Measurements from ENCODE around the gene DICER1. TPM values are rescaled to one million over a fixed set of nuclear protein-coding genes. Genes with fewer than 3 reads are reported as not detected.
"Not testable (repeated sequence)": the region's sequence is repeated elsewhere in the genome, so short reads cannot be mapped to it uniquely, and the experiment has no call there.

The DICER1 gene, protein sequence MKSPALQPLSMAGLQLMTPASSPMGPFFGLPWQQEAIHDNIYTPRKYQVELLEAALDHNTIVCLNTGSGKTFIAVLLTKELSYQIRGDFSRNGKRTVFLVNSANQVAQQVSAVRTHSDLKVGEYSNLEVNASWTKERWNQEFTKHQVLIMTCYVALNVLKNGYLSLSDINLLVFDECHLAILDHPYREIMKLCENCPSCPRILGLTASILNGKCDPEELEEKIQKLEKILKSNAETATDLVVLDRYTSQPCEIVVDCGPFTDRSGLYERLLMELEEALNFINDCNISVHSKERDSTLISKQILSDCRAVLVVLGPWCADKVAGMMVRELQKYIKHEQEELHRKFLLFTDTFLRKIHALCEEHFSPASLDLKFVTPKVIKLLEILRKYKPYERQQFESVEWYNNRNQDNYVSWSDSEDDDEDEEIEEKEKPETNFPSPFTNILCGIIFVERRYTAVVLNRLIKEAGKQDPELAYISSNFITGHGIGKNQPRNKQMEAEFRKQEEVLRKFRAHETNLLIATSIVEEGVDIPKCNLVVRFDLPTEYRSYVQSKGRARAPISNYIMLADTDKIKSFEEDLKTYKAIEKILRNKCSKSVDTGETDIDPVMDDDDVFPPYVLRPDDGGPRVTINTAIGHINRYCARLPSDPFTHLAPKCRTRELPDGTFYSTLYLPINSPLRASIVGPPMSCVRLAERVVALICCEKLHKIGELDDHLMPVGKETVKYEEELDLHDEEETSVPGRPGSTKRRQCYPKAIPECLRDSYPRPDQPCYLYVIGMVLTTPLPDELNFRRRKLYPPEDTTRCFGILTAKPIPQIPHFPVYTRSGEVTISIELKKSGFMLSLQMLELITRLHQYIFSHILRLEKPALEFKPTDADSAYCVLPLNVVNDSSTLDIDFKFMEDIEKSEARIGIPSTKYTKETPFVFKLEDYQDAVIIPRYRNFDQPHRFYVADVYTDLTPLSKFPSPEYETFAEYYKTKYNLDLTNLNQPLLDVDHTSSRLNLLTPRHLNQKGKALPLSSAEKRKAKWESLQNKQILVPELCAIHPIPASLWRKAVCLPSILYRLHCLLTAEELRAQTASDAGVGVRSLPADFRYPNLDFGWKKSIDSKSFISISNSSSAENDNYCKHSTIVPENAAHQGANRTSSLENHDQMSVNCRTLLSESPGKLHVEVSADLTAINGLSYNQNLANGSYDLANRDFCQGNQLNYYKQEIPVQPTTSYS (N-terminal part only)
- total RNA-seq (ENCODE audit: low replicate concordance), result 56.7 and 70.0 TPM in 2 replicates

- peak within 1 kb of the TSS; percentile 64 for H3K9ac ChIP-seq
- peaks cover 13% of the 10 kb centered on the region for H4K20me1 ChIP-seq (ENCODE audit: low read depth)
- H3K9me3 Mint-ChIP-seq, result peaks cover 5% of the 10 kb centered on the region
- peaks cover 25% of the 10 kb centered on the region for H3K4me1 Mint-ChIP-seq
- peaks cover 2% of the 10 kb centered on the region for H3K27me3 Mint-ChIP-seq (ENCODE audit: insufficient read depth, low read depth)
- no peaks in the 10 kb centered on the region for H3K36me3 ChIP-seq
- peak within 1 kb of the TSS; percentile 98 for H3K4me2 ChIP-seq
- H3K27ac ChIP-seq, result peak within 1 kb of the TSS; percentile 36
- peak within 1 kb of the TSS; percentile 71 for H2AFZ ChIP-seq (replicated peaks)
- no peaks in the 10 kb centered on the region for H3K27me3 ChIP-seq
- no peaks in the 10 kb centered on the region for H3K9me3 ChIP-seq (ENCODE audit: low read depth)
- peak within 1 kb of the TSS; percentile 96 for H3K4me3 Mint-ChIP-seq
- no peak for TF ChIP-seq EZH2 (IDR thresholded peaks at IDR 0.05)
- no peak for TF ChIP-seq EZH2phosphoT487 (IDR thresholded peaks at IDR 0.05)
- peak; percentile 19 for TF ChIP-seq CTCF (IDR thresholded peaks at IDR 0.05)
- H3K79me2 ChIP-seq (ENCODE audit: low read depth), result peaks cover 51% of the 10 kb centered on the region
- peaks cover 20% of the 10 kb centered on the region for H3K36me3 Mint-ChIP-seq
- H3K27ac Mint-ChIP-seq, result peak within 1 kb of the TSS; percentile 99
- peak within 1 kb of the TSS; percentile 76 for H3K4me3 ChIP-seq
- H3K4me1 ChIP-seq, result peaks cover 18% of the 10 kb centered on the region
- H3F3A ChIP-seq (ENCODE audit: low read depth), result peaks cover 6% of the 10 kb centered on the region
- peak; percentile 96 for DNase-seq (ENCODE audit: low spot score)
Measured at GRCh38 chr14:95157327-95158189, at the start of gene DICER1. Gene DICER1, minus strand, starts transcription at chr14:95157529. Its CDS starts 24,071 bp downstream, at chr14:95133458.

DNA sequence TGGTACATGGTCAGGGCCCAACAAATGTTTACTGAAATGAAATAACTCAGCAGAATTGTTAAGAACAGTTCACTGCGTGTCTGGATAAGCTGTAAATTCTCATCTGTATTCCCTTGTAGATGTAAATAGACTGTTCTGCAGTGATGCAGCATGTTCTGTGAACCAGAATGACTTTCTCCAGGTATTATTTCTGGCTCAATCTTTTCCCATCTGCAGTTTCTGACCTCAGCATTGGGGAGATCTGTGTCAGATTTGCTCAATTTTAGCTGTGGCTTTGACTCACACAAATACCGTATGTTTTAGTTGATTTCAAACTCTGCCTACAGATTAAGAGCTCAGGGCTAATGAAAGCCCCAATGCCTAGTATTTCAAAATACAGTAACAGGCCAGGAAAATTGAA, 49.2 kb upstream of the DICER1 start:
- Mint-ChIP-seq H3K27ac (peak overlapping the region; percentile 76), H3K9me3 (peaks cover 11% of the 10 kb centered on the region), H3K4me3 (no peak overlapping the region), H3K36me3 (peaks cover 18% of the 10 kb centered on the region), H3K27me3 (ENCODE audit: insufficient read depth, low read depth) (no peaks in the 10 kb centered on the region), H3K4me1 (peaks cover 3% of the 10 kb centered on the region)
- no peaks in the 10 kb centered on the region for H3K79me2 ChIP-seq (ENCODE audit: low read depth)
- H3K27me3 ChIP-seq, result no peaks in the 10 kb centered on the region
- H3K36me3 ChIP-seq, result no peaks in the 10 kb centered on the region
- TF ChIP-seq EZH2 (IDR thresholded peaks at IDR 0.05) (no peak), EZH2phosphoT487 (IDR thresholded peaks at IDR 0.05) (no peak), CTCF (IDR thresholded peaks at IDR 0.05) (no peak)
- no peak overlapping the region for H3K4me2 ChIP-seq
- no peaks in the 10 kb centered on the region for H3K9me3 ChIP-seq (ENCODE audit: low read depth)
- no peak for DNase-seq (ENCODE audit: low spot score)
- H3K4me1 ChIP-seq, result no peaks in the 10 kb centered on the region
- no peak overlapping the region for H3K9ac ChIP-seq
- H4K20me1 ChIP-seq (ENCODE audit: low read depth), result no peaks in the 10 kb centered on the region
- no peak overlapping the region for H2AFZ ChIP-seq (replicated peaks)
- H3K4me3 ChIP-seq, result no peak overlapping the region
- H3K27ac ChIP-seq, result no peak overlapping the region
- H3F3A ChIP-seq (ENCODE audit: low read depth), result no peaks in the 10 kb centered on the region

- no peak overlapping the region for H3K4me2 ChIP-seq
- no peak overlapping the region for H3K4me3 ChIP-seq
- no peak overlapping the region for H3K27ac ChIP-seq
- Mint-ChIP-seq H3K27ac (no peak overlapping the region), H3K27me3 (ENCODE audit: insufficient read depth, low read depth) (no peaks in the 10 kb centered on the region), H3K9me3 (peaks cover 11% of the 10 kb centered on the region), H3K36me3 (peaks cover 18% of the 10 kb centered on the region), H3K4me1 (peaks cover 3% of the 10 kb centered on the region), H3K4me3 (no peak overlapping the region)
- no peaks in the 10 kb centered on the region for H3K27me3 ChIP-seq
- no peak overlapping the region for H3K9ac ChIP-seq
- no peaks in the 10 kb centered on the region for H3K79me2 ChIP-seq (ENCODE audit: low read depth)
- H3K4me1 ChIP-seq, result no peaks in the 10 kb centered on the region
- H3K9me3 ChIP-seq (ENCODE audit: low read depth), result no peaks in the 10 kb centered on the region
- no peaks in the 10 kb centered on the region for H4K20me1 ChIP-seq (ENCODE audit: low read depth)
- no peaks in the 10 kb centered on the region for H3K36me3 ChIP-seq
- H2AFZ ChIP-seq (replicated peaks), result no peak overlapping the region
- H3F3A ChIP-seq (ENCODE audit: low read depth), result no peaks in the 10 kb centered on the region
- TF ChIP-seq EZH2phosphoT487 (IDR thresholded peaks at IDR 0.05), result no peak
- no peak for TF ChIP-seq CTCF (IDR thresholded peaks at IDR 0.05)
- TF ChIP-seq EZH2 (IDR thresholded peaks at IDR 0.05), result no peak
- no peak for DNase-seq (ENCODE audit: low spot score)
Measured at GRCh38 chr14:95204705-95205104, 47.4 kb upstream of the DICER1 start.

GRCh38 chr14:95201745-95202144, 44.4 kb upstream of the DICER1 start:
- H3K4me1 Mint-ChIP-seq, H3K4me1 ChIP-seq: not testable (repeated sequence)
- peaks cover 18% of the 10 kb centered on the region for H3K36me3 Mint-ChIP-seq

More at GRCh38 chr14:95201745-95202144, 44.4 kb upstream of the DICER1 start:
- not testable (repeated sequence) for H4K20me1 ChIP-seq (ENCODE audit: low read depth); H3K79me2 ChIP-seq (ENCODE audit: low read depth); DNase-seq (ENCODE audit: low spot score); H3K36me3 ChIP-seq; H3K27me3 Mint-ChIP-seq (ENCODE audit: insufficient read depth, low read depth); H3K9ac ChIP-seq; H3F3A ChIP-seq (ENCODE audit: low read depth); H3K4me3 Mint-ChIP-seq; H3K27ac Mint-ChIP-seq; H2AFZ ChIP-seq (replicated peaks); H3K4me2 ChIP-seq; H3K27me3 ChIP-seq; H3K27ac ChIP-seq; H3K9me3 ChIP-seq (ENCODE audit: low read depth); H3K4me3 ChIP-seq
- H3K9me3 Mint-ChIP-seq, result peaks cover 11% of the 10 kb centered on the region

All from neural progenitor cell (in vitro differentiated cells).